Subcutaneous abdominal adipose tissue (tissue), 5 donors: ENCODE results near the gene FKBP5.
A peak's percentile ranks its signal among the peaks of the same experiment; 100 is the strongest.
"Not testable (repeated sequence)": the region's sequence is repeated elsewhere in the genome, so short reads cannot be mapped to it uniquely, and the experiment has no call there.

Source experiments
- H3K27ac ChIP-seq: one replicate; pipeline ENCODE4 v1.7.0; 2013; ENCODE audit warnings: low read depth, mild to moderate bottlenecking, inconsistent platforms, low read length, moderate library complexity
- H3K27me3 ChIP-seq, 5 donors: one replicate each; pipeline ENCODE4 v1.7.0; 2013; ENCODE audit warnings: low read length in 5 of 5, inconsistent platforms in 1 of 5; ENCODE audit not compliant: control insufficient read depth in 5 of 5, insufficient read depth in 4 of 5
- H3K36me3 ChIP-seq, 5 donors: one replicate each; pipeline ENCODE4 v1.7.0; 2013; ENCODE audit warnings: low read length in 5 of 5; ENCODE audit not compliant: control insufficient read depth in 5 of 5, insufficient read depth in 5 of 5
- H3K4me1 ChIP-seq, 5 donors: one replicate each; pipeline ENCODE4 v1.7.0; 2013; ENCODE audit warnings: low read length in 5 of 5, mild to moderate bottlenecking in 3 of 5, moderate library complexity in 1 of 5; ENCODE audit not compliant: control insufficient read depth in 5 of 5, insufficient read depth in 5 of 5
- H3K4me3 ChIP-seq, 5 donors: one replicate each; pipeline ENCODE4 v1.7.0; 2013; ENCODE audit warnings: low read length in 5 of 5, low read depth in 1 of 5
- H3K9ac ChIP-seq, 5 donors: one replicate each; pipeline ENCODE4 v1.7.0; 2013; ENCODE audit warnings: low read length in 5 of 5, mild to moderate bottlenecking in 4 of 5, moderate library complexity in 3 of 5
- H3K9me3 ChIP-seq, 5 donors: one replicate each; pipeline ENCODE4 v1.7.0; 2013; ENCODE audit warnings: low read length in 5 of 5; ENCODE audit not compliant: control insufficient read depth in 5 of 5
- donor health status: healthy.
- donor health status: healthy.
- donor health status: healthy.
- donor health status: healthy.
- donor health status: healthy.

FKBP5 gene

DNA sequence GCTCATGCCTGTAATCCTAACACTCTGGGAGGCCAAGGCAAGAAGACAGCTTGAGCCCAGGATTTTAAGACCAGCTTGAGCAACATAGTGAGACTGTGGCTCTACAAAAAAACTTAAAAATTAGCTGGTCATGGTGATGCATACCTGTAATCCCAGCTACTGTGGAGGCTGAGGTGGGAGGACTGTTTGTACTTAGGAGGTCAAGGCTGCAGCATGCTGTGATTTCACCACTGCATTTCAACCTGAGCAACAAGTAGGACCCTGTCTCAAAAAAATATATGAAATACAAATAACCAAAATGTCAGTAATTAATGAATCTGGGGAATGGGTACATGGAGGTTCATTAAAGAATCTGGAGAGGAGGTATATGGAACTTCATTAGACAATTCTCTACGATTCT lies 9.9 kb downstream of the FKBP5 start:
- H3K27me3 ChIP-seq, result no peaks in the 10 kb centered on the region
- no peak overlapping the region for H3K9ac ChIP-seq
- H3K36me3 ChIP-seq, result peaks cover 0 to 8% (median 0%) of the 10 kb centered on the region in 5 donors
- no peaks in the 10 kb centered on the region for H3K9me3 ChIP-seq
- no peak overlapping the region for H3K27ac ChIP-seq
- peaks cover 0 to 27% (median 3%) of the 10 kb centered on the region in 5 donors for H3K4me1 ChIP-seq
- no peak overlapping the region for H3K4me3 ChIP-seq

DNA sequence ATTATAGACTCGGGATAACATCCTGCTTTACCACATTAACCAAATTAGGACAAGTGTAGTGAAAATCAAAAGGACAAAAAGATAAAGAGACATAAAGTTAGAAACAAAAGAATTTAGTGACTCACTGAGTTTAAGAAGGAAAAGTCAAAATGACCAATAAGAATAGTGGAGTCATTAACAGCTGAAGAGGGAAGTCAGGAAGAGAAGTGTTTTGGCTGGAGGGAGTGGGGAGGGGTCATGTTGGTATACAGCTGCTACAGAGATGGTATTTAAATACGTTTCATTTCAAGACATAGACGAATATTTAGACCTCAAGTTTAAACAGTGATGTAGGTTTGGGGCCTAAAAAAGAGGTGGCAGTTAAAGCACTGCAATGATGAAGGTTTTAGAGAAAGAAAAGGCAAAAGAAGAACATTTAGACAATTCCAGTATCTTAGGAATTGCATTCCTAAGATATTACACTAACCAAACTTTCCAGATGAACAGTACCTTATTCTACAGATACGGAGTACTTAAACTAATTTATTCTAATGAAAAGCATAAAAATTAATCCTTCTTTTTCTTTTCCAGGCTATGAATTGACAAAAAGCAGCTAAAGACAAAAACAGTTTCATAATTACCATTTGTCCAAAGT lies 10.6 kb downstream of the FKBP5 start:
- Histone ChIP-seq H3K9me3 (no peaks in the 10 kb centered on the region), H3K36me3 (peaks cover 0 to 8% (median 0%) of the 10 kb centered on the region in 5 donors), H3K4me3 (no peak overlapping the region), H3K27ac (no peak overlapping the region), H3K4me1 (peaks cover 0 to 27% (median 3%) of the 10 kb centered on the region in 5 donors), H3K27me3 (no peaks in the 10 kb centered on the region), H3K9ac (no peak overlapping the region)

DNA sequence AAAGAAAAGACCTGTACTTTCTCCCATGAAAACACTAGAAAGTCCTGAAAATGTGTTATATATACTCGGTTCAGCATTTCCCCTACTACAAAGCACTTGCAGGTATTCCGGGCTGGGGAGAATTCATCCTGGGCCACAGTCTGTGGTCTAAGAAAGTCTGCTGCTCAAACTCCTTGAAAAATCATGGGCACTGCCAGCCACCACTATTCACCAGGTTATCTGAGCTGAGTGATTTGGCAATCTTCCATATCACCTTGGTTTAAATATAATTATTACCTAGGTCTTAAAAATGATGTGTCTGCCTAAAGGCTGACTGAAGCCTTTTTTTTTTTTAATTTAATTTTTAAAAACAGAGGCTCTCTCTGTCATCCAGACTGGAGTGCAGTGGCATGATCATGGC lies 11.3 kb downstream of the FKBP5 start:
- Histone ChIP-seq H3K27ac (no peak overlapping the region), H3K4me1 (peaks cover 0 to 27% (median 3%) of the 10 kb centered on the region in 5 donors), H3K27me3 (no peaks in the 10 kb centered on the region), H3K9ac (no peak overlapping the region), H3K9me3 (no peaks in the 10 kb centered on the region), H3K4me3 (no peak overlapping the region), H3K36me3 (peaks cover 0 to 8% (median 0%) of the 10 kb centered on the region in 5 donors)

DNA sequence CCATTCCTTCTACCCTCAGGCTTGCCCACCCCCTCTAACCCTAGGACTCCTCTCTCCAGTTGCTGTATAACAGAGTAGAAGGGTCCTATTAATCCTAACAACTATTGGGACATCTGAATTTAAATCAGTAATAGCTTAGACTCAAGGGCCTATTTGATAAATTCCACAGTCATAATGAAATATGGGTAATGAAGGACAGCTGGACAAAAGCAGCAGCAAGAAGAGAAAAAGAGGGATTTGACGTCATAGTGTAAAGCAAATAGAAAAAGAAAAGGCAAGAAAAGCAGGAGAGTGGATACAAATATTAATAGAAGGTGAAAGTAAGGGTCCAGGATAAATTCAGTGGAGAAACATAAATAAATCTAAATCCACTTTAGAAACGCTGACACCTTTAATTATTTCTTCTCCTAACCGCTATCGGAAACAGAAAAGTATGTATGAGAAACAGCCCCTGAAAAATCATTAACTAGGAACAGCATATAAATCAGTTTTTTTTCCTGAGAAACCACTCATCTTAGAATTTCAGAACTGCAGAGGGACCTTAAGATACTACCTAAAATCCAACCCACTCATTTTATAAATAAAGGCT lies 12.8 kb downstream of the FKBP5 start:
- Histone ChIP-seq H3K9ac (peak overlapping the region in 1 of 5 donors; percentile 24), H3K27ac (peak overlapping the region; percentile 8), H3K9me3 (no peaks in the 10 kb centered on the region), H3K4me1 (peaks cover 0 to 22% (median 3%) of the 10 kb centered on the region in 5 donors), H3K4me3 (no peak overlapping the region), H3K36me3 (peaks cover 0 to 8% (median 0%) of the 10 kb centered on the region in 5 donors), H3K27me3 (no peaks in the 10 kb centered on the region)

DNA sequence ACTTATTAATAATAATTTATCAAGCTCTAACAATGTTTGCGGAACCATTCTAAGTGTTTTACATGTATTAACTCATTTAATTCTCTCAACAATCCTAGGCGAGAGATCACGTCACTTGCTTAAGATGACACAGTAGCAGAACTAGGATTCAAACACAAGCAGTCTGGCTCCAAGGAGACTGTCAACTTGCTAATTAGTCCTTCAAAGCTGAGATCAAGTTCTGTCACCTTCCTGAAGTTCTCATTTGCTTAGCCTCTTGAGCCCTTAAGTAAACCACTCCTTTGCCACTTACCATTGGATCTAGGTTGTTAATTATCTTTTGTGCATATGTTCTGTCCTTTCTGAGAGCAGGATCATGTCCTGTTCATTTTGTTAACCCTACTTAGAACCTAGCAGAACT lies 14.1 kb downstream of the FKBP5 start:
- no peak overlapping the region for H3K27ac ChIP-seq
- H3K4me3 ChIP-seq, result no peak overlapping the region
- H3K4me1 ChIP-seq, result peaks cover 0 to 27% (median 3%) of the 10 kb centered on the region in 5 donors
- no peak overlapping the region for H3K9ac ChIP-seq
- no peaks in the 10 kb centered on the region for H3K9me3 ChIP-seq
- no peaks in the 10 kb centered on the region for H3K27me3 ChIP-seq
- H3K36me3 ChIP-seq, result peaks cover 0 to 7% (median 0%) of the 10 kb centered on the region in 5 donors

DNA sequence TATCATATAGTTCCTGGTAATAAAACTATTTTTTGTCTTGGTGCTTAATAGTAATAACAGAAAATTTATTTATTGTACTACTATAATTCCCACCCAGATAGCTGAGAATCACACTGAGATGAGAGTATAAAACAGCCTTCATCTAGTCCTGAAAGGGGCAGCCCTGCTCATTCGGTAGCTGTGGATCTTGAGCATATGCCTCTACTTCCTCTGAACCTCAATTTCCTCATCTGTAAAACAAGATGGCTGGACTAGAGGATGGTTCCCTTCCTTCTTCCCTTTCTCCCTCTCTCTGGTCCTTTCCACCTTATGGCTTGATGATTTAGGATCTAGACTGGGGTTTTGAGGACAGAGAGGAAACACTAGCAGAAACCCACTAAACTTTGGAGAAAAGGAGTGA lies 15.0 kb downstream of the FKBP5 start:
- no peak overlapping the region for H3K9ac ChIP-seq
- H3K27me3 ChIP-seq, result no peaks in the 10 kb centered on the region
- H3K4me3 ChIP-seq, result no peak overlapping the region
- no peak overlapping the region for H3K27ac ChIP-seq
- no peaks in the 10 kb centered on the region for H3K9me3 ChIP-seq
- H3K36me3 ChIP-seq, result peaks cover 0 to 4% (median 0%) of the 10 kb centered on the region in 5 donors
- H3K4me1 ChIP-seq, result peaks cover 0 to 36% (median 8%) of the 10 kb centered on the region in 5 donors

DNA sequence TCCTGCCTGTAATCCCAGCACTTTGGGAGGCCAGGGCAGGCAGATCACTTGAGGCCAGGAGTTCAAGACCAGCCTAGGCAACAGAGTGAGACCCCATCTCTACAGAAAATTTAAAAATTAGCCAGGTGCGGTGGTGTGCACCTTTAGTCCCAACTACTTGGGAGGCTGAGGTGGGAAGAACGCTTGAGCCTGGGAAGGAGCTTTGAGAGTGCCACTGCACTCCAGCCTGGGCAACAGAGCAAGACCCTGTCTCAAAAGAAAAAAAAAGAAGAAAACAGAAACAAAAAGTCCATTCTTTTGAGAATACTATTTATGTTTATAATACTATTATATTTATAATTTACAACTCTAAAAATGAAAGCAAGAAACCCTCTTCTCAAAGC lies 15.4 kb downstream of the FKBP5 start:
- H3K27me3 ChIP-seq, H3K9ac ChIP-seq, H3K4me3 ChIP-seq, H3K27ac ChIP-seq, H3K36me3 ChIP-seq, H3K9me3 ChIP-seq: not testable (repeated sequence)
- peaks cover 0 to 39% (median 9%) of the 10 kb centered on the region in 5 donors for H3K4me1 ChIP-seq

DNA sequence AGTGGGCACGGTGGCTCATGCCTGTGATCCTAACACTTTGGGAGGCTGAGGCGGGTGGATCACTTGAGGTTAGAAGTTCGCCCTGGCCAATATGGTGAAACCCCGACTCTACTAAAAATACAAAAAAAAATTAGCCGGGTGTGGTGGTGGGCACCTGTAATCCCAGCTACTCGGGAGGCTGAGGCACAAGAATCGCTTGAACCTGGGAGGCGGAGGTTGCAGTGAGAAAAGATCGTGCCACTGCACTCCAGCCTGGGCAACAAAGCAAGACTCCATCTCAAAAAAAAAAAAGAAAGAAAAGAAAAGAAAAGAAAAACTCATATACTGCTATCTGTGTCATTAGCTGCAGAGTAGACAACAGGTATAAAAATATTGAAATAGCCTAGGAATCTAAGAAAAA lies 18.3 kb downstream of the FKBP5 start:
- not testable (repeated sequence) for H3K36me3 ChIP-seq, H3K27ac ChIP-seq, H3K9me3 ChIP-seq, H3K27me3 ChIP-seq, H3K9ac ChIP-seq, H3K4me3 ChIP-seq
- H3K4me1 ChIP-seq, result peaks cover 0 to 27% (median 13%) of the 10 kb centered on the region in 5 donors

DNA sequence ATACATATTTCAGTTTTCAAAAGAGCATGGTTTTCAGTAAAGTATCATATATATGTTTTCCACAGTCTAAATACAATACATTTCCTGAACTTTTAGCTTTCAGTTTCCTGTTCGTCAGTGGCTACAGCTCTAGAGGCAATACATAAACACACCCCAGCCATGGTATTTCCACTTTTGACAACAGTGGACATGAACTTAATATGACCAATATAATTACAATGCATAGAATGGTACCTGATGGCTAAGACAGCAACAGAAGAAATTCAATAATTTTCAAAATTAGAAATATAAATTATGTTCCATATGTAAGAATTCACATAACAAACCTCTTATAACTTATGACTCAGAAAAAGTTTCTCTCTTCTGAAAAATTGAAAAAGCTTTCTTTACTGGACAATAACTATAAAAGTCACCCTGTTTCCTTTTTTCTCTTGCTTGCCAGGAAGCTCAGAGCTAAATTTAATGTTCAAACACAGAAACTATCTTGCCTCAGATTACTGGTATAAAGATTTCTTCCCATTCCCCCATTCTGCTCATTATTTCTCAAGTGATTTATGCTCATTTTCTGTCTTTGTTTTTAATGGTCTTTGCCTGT lies 19.2 kb downstream of the FKBP5 start:
- Histone ChIP-seq H3K36me3 (peaks cover 0 to 8% (median 0%) of the 10 kb centered on the region in 5 donors), H3K4me1 (peaks cover 0 to 31% (median 13%) of the 10 kb centered on the region in 5 donors), H3K27ac (peak overlapping the region; percentile 11), H3K27me3 (no peaks in the 10 kb centered on the region), H3K9me3 (no peaks in the 10 kb centered on the region), H3K4me3 (peak overlapping the region in 2 of 5 donors; percentile 0 to 33), H3K9ac (peak overlapping the region in 1 of 5 donors; percentile 39)

DNA sequence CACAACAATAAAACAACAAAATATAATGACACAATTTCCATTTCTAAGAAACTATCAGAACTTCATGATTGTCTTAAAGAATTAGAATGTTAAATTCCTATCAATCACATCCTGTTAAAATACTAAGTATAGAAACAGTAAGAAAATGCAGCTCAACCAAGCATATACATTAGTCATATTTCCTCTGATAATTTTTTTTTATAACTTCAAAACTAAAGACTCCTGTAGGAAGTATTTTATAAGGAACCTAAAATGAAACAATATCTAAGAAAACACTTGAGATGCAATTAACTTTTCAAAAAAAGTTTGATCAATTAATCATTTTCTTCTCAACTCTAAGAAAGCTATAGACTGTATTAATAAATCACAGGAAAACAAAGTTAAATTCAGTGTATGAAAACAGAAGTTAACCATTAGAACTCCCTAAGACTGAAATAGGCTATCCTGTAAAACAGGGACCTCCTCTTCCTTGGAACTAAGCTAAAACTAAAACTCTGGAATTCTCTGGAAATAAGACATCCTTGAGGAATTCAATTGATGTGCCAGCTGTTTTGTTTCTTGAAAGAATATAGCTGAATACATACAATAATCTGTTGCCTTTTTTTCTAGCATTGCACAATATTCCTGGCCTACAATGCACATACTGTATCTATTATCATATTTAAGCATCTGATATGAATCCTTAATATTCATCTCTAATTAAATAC lies 19.8 kb downstream of the FKBP5 start:
- peak overlapping the region in 2 of 5 donors; percentile 0 to 33 for H3K4me3 ChIP-seq

More for the DNA sequence above, 19.8 kb downstream of the FKBP5 start:
- no peaks in the 10 kb centered on the region for H3K27me3 ChIP-seq
- peaks cover 0 to 37% (median 18%) of the 10 kb centered on the region in 5 donors for H3K4me1 ChIP-seq
- H3K9me3 ChIP-seq, result no peaks in the 10 kb centered on the region
- peak overlapping the region; percentile 19 for H3K27ac ChIP-seq
- H3K9ac ChIP-seq, result peak overlapping the region in 2 of 5 donors; percentile 15 to 39
- H3K36me3 ChIP-seq, result peaks cover 0 to 6% (median 0%) of the 10 kb centered on the region in 5 donors
